A549 (cell line): Measurements from ENCODE around the gene PRR5L. TPM values are rescaled to one million over a fixed set of nuclear protein-coding genes. Genes with fewer than 3 reads are reported as not detected.

Source experiments
- ATAC-seq, 2 experiments: fragments of 200-7000 bp in 1 of 2; fragments of >200 bp in 1 of 2; cut with Nextera tagmentation in 1 of 2; cut with Tn5 transposase in 1 of 2; 3 replicates each; pipeline versions ENCODE4 v1.8.0 to v1.9.1; 2018 to 2020; ENCODE audit warnings: mild to moderate bottlenecking in 1 of 2, moderate library complexity in 1 of 2
- CTCF ChIA-PET: fragments of 300-600 bp; sonication (Branson Sonifier 250); formaldehyde crosslinking; extraction: SDS; loops from one replicate; lab custom pipeline; 2021; ENCODE audit warnings: antibody characterized with exemption, inconsistent platforms; lab: Yijun Ruan, JAX
- POLR2A ChIA-PET: fragments of 350-600 bp; formaldehyde crosslinking; extraction: SDS; loops from one replicate; lab custom pipeline; 2021; ENCODE audit warnings: antibody characterized with exemption, inconsistent platforms; lab: Yijun Ruan, JAX
- DNase-seq, 2 experiments: peaks; one replicate each; pipeline versions ENCODE4 v3.0.0 to v3.0.0-alpha.2; 2011 to 2016; ENCODE audit warnings: low read depth in 1 of 2, low spot score in 1 of 2
- FAIRE-seq: peaks from 2 replicates; lab custom pipeline; 2011; peaks lifted over from hg19 to GRCh38; lab: Jason Lieb, UNC
- H3K27ac ChIP-seq, 2 experiments: fragments of >200 bp; sonication (Bioruptor Twin); formaldehyde crosslinking; 3 replicates each; pipeline ENCODE4 v1.5.1; 2016 to 2017
- H3K4me1 ChIP-seq: fragments of >200 bp; sonication (Bioruptor Twin); formaldehyde crosslinking; 3 replicates; pipeline ENCODE4 v1.6.1; 2016
- H3K4me2 ChIP-seq: fragments of >200 bp; sonication (Bioruptor Twin); formaldehyde crosslinking; 3 replicates; pipeline ENCODE4 v1.6.1; 2016
- H3K4me3 ChIP-seq: fragments of >200 bp; sonication (Bioruptor Twin); formaldehyde crosslinking; 3 replicates; pipeline ENCODE4 v1.5.1; 2016
- H3K9me3 ChIP-seq: fragments of >200 bp; sonication (Bioruptor Twin); formaldehyde crosslinking; 3 replicates; pipeline ENCODE4 v1.6.1; 2016
- CBX2 ChIP-seq: fragments of 200-600 bp; sonication (generic); IDR thresholded peaks from 2 replicates; pipeline ENCODE4 v1.6.1; 2016; ENCODE audit warnings: low read depth, mild to moderate bottlenecking, borderline replicate concordance
- CBX8 ChIP-seq: fragments of 200-600 bp; sonication (generic); IDR thresholded peaks from 2 replicates; pipeline ENCODE4 v1.6.1; 2016
- CHD2 ChIP-seq: fragments of 150-350 bp; IDR thresholded peaks from 2 replicates; pipeline ENCODE4 v1.6.1; 2014; ENCODE audit warnings: low read length; ENCODE audit not compliant: partially characterized antibody
- CHD4 ChIP-seq: fragments of 200-600 bp; sonication (generic); IDR thresholded peaks from 2 replicates; pipeline ENCODE4 v1.6.1; 2016; ENCODE audit warnings: antibody characterized with exemption, mild to moderate bottlenecking, borderline replicate concordance
- ESRRA ChIP-seq: fragments of 150-350 bp; IDR thresholded peaks from 2 replicates; pipeline ENCODE4 v1.6.1; 2014; ENCODE audit warnings: mild to moderate bottlenecking, low read length, borderline replicate concordance
- FOSB ChIP-seq: fragments of 250-450 bp; sonication (Bioruptor Pico); IDR thresholded peaks from 2 replicates; pipeline ENCODE4 v1.5.0; 2020; ENCODE audit warnings: mild to moderate bottlenecking, moderate library complexity
- FOXS1 ChIP-seq: fragments of 250-450 bp; sonication (Bioruptor Pico); IDR thresholded peaks from 2 replicates; pipeline ENCODE4 v1.5.0; 2020; ENCODE audit warnings: mild to moderate bottlenecking, moderate library complexity
- HDAC2 ChIP-seq: fragments of 200-600 bp; sonication (generic); IDR thresholded peaks from 2 replicates; pipeline ENCODE4 v1.6.1; 2016
- MAZ ChIP-seq: fragments of 150-350 bp; IDR thresholded peaks from 2 replicates; pipeline ENCODE4 v1.6.1; 2014; ENCODE audit warnings: antibody characterized with exemption, low read depth, low read length, borderline replicate concordance
- MYC ChIP-seq: IDR thresholded peaks from 2 replicates; pipeline ENCODE4 v1.6.1; 2012; ENCODE audit warnings: mild to moderate bottlenecking, inconsistent platforms, low read length, improper control_type of control experiment, borderline replicate concordance
- RARB ChIP-seq: fragments of 250-450 bp; sonication (Bioruptor Pico); IDR thresholded peaks from 2 replicates; pipeline ENCODE4 v1.8.0; 2021; ENCODE audit warnings: mild to moderate bottlenecking, moderate library complexity
- RFX5 ChIP-seq: fragments of 450-650 bp; IDR thresholded peaks from 2 replicates; pipeline ENCODE4 v1.7.1; 2014; ENCODE audit warnings: antibody characterized with exemption, mild to moderate bottlenecking, moderate library complexity
- ZC3H11A ChIP-seq: fragments of 450-650 bp; IDR thresholded peaks from 2 replicates; pipeline ENCODE4 v1.6.1; 2014; ENCODE audit warnings: antibody characterized with exemption, mild to moderate bottlenecking
- ZFP36 ChIP-seq: fragments of 450-650 bp; IDR thresholded peaks from 2 replicates; pipeline ENCODE4 v1.6.1; 2014; ENCODE audit warnings: borderline replicate concordance; ENCODE audit not compliant: partially characterized antibody
- ZNF302 ChIP-seq: fragments of 250-450 bp; sonication (Bioruptor Pico); IDR thresholded peaks from 2 replicates; pipeline ENCODE4 v1.9.0; 2021; ENCODE audit warnings: inconsistent platforms, mild to moderate bottlenecking, moderate library complexity
- WGBS: methylation state at CpG from one replicate; pipeline ENCODE4 v1.1.6; 2017; ENCODE audit errors: missing lambda C conversion rate; 5-methylcytosine and 5-hydroxymethylcytosine counted together
- polyA plus RNA-seq, 4 experiments: library from polyadenylated mRNA; depleted of rRNA in 3 of 4; stranded (reverse); fragments of >200 nt; fragmentation: RNase III in 1 of 4; extraction: RNeasy Plus Mini Kit Qiagen cat#74134 plus additional on column Dnase treatment in 1 of 4; gene quantifications; 2 replicates in 3 of 4; 3 replicates in 1 of 4; pipeline ENCODE4 v1.2.3, GENCODE V29; 2011 to 2017
- TF ChIP-seq, protein P1 (sequence below): fragments of 200-600 bp; sonication (generic); IDR thresholded peaks from 2 replicates; pipeline ENCODE4 v1.6.1; 2016; ENCODE audit warnings: antibody characterized with exemption, mild to moderate bottlenecking, moderate library complexity
- TF ChIP-seq, protein P2 (sequence below): fragments of 250-450 bp; sonication (Bioruptor Pico); IDR thresholded peaks from 2 replicates; pipeline ENCODE4 v1.5.0; 2021; ENCODE audit warnings: mild to moderate bottlenecking, moderate library complexity, borderline replicate concordance
- TF ChIP-seq, protein P3 (sequence below): fragments of >200 bp; sonication (Bioruptor Twin); formaldehyde crosslinking; IDR thresholded peaks from 3 replicates; pipeline ENCODE4 v1.5.1; 2016
- TF ChIP-seq, protein P4 (sequence below): IDR thresholded peaks from 2 replicates; pipeline ENCODE4 v1.6.1; 2012
- TF ChIP-seq, protein P5 (sequence below): fragments of >200 bp; sonication (Bioruptor Twin); formaldehyde crosslinking; IDR thresholded peaks from 2 replicates; pipeline ENCODE4 v1.6.1; 2016
- TF ChIP-seq, protein P6 (sequence below): fragments of 250-450 bp; sonication (Bioruptor Pico); IDR thresholded peaks from 2 replicates; pipeline ENCODE4 v1.5.0; 2020; ENCODE audit warnings: low read depth, mild to moderate bottlenecking, moderate library complexity

The PRR5L gene
- polyA plus RNA-seq, 2 of the 4 experiments (the other 2 are of a cell fraction), result 6.9 to 12.1 TPM

DNA sequence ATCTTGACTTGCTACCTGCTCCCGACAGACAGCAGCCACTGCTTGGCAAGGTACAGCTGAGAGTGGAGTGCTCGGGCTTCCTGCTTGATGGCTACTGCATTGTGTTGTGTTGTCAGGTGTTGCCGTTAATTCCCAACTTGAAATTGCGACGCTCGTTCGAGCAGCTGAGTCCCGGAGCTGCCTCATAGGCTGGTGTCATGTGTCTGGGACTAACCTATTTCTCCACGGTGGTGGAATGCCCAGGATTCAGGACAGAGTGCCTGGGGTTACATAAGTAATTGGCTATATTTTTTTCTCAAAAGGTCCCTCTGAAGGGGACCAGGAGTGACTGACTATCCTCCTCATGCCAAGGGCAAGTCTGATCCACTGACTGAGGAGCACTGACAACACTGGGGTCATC, 25.4 kb upstream of the PRR5L start:
- no peaks in the 10 kb centered on the region for H3K9me3 ChIP-seq
- FAIRE-seq (no peak), ATAC-seq (no peak), DNase-seq (no peak)
- no peak overlapping the region for H3K4me2 ChIP-seq
- CTCF ChIA-PET, result interaction anchor here (1.0 to 8.6 kb wide), 5 partner anchors 11 to 807 kb away, joined by 3 to 94 read pairs (median 4); no protein-coding TSS in a partner anchor
- WGBS, result 83% methylated on average over 9 of the region's 9 CpGs
- TF ChIP-seq CBX2 (no peak), FOSB (CRISPR knock-in tag) (no peak)
- no peak overlapping the region for H3K4me3 ChIP-seq
- no peak overlapping the region for H3K27ac ChIP-seq
- H3K4me1 ChIP-seq, result no peaks in the 10 kb centered on the region
- POLR2A ChIA-PET, result no interaction called here

DNA sequence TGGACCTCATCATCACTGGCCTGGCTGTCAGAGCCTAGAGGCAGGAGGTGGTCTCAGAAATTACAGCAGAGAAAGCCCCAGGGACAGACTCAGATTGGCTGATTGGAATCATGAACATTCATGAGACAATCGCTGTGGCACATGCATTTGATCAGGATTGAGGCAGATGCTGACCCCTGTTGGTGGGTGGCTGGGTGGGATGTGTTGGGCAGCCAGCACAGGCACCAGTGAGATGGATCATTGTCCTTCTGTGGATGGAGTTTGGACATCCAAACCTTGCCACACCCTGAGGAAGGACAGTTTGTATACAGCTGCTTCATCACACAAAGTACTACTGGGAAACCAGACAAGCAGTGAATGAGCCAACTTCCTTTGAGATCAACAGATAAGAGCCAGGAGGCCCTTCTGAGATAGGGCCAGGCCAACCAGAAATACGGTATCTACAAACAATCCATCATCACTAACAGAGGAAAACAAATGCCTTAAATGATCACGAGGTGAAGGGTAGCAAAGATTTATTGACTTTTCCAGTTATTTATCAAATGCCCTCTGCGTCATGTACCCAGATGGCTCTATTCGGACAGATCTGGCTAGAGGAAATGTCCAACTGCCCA, 24.2 kb upstream of the PRR5L start:
- ATAC-seq (no peak), FAIRE-seq (no peak), DNase-seq (no peak)
- Histone ChIP-seq H3K4me2 (no peak overlapping the region), H3K9me3 (no peaks in the 10 kb centered on the region), H3K4me1 (no peaks in the 10 kb centered on the region), H3K27ac (no peak overlapping the region), H3K4me3 (no peak overlapping the region)
- 86% methylated on average over 5 of the region's 5 CpGs for WGBS
- TF ChIP-seq, protein P1, sequence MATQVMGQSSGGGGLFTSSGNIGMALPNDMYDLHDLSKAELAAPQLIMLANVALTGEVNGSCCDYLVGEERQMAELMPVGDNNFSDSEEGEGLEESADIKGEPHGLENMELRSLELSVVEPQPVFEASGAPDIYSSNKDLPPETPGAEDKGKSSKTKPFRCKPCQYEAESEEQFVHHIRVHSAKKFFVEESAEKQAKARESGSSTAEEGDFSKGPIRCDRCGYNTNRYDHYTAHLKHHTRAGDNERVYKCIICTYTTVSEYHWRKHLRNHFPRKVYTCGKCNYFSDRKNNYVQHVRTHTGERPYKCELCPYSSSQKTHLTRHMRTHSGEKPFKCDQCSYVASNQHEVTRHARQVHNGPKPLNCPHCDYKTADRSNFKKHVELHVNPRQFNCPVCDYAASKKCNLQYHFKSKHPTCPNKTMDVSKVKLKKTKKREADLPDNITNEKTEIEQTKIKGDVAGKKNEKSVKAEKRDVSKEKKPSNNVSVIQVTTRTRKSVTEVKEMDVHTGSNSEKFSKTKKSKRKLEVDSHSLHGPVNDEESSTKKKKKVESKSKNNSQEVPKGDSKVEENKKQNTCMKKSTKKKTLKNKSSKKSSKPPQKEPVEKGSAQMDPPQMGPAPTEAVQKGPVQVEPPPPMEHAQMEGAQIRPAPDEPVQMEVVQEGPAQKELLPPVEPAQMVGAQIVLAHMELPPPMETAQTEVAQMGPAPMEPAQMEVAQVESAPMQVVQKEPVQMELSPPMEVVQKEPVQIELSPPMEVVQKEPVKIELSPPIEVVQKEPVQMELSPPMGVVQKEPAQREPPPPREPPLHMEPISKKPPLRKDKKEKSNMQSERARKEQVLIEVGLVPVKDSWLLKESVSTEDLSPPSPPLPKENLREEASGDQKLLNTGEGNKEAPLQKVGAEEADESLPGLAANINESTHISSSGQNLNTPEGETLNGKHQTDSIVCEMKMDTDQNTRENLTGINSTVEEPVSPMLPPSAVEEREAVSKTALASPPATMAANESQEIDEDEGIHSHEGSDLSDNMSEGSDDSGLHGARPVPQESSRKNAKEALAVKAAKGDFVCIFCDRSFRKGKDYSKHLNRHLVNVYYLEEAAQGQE, result no peak
- no peak for TF ChIP-seq RARB
- no peak for TF ChIP-seq ZNF302 (CRISPR knock-in tag)
- TF ChIP-seq ZC3H11A, result no peak
- TF ChIP-seq ESRRA, result no peak
- TF ChIP-seq, protein P2, sequence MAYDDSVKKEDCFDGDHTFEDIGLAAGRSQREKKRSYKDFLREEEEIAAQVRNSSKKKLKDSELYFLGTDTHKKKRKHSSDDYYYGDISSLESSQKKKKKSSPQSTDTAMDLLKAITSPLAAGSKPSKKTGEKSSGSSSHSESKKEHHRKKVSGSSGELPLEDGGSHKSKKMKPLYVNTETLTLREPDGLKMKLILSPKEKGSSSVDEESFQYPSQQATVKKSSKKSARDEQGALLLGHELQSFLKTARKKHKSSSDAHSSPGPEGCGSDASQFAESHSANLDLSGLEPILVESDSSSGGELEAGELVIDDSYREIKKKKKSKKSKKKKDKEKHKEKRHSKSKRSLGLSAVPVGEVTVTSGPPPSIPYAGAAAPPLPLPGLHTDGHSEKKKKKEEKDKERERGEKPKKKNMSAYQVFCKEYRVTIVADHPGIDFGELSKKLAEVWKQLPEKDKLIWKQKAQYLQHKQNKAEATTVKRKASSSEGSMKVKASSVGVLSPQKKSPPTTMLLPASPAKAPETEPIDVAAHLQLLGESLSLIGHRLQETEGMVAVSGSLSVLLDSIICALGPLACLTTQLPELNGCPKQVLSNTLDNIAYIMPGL, result no peak
- TF ChIP-seq, protein P3, sequence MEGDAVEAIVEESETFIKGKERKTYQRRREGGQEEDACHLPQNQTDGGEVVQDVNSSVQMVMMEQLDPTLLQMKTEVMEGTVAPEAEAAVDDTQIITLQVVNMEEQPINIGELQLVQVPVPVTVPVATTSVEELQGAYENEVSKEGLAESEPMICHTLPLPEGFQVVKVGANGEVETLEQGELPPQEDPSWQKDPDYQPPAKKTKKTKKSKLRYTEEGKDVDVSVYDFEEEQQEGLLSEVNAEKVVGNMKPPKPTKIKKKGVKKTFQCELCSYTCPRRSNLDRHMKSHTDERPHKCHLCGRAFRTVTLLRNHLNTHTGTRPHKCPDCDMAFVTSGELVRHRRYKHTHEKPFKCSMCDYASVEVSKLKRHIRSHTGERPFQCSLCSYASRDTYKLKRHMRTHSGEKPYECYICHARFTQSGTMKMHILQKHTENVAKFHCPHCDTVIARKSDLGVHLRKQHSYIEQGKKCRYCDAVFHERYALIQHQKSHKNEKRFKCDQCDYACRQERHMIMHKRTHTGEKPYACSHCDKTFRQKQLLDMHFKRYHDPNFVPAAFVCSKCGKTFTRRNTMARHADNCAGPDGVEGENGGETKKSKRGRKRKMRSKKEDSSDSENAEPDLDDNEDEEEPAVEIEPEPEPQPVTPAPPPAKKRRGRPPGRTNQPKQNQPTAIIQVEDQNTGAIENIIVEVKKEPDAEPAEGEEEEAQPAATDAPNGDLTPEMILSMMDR, result no peak
- no peak for TF ChIP-seq MYC
- no peak for TF ChIP-seq CHD4
- TF ChIP-seq, protein P4, sequence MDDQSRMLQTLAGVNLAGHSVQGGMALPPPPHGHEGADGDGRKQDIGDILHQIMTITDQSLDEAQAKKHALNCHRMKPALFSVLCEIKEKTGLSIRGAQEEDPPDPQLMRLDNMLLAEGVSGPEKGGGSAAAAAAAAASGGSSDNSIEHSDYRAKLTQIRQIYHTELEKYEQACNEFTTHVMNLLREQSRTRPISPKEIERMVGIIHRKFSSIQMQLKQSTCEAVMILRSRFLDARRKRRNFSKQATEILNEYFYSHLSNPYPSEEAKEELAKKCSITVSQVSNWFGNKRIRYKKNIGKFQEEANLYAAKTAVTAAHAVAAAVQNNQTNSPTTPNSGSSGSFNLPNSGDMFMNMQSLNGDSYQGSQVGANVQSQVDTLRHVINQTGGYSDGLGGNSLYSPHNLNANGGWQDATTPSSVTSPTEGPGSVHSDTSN, result no peak
- TF ChIP-seq CBX8, result no peak
- TF ChIP-seq ZFP36, result no peak
- no peak for TF ChIP-seq HDAC2
- TF ChIP-seq MAZ, result no peak
- no peak for TF ChIP-seq RFX5
- TF ChIP-seq, protein P5, sequence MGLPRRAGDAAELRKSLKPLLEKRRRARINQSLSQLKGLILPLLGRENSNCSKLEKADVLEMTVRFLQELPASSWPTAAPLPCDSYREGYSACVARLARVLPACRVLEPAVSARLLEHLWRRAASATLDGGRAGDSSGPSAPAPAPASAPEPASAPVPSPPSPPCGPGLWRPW, result no peak
- no peak for TF ChIP-seq FOXS1
- TF ChIP-seq, protein P6, sequence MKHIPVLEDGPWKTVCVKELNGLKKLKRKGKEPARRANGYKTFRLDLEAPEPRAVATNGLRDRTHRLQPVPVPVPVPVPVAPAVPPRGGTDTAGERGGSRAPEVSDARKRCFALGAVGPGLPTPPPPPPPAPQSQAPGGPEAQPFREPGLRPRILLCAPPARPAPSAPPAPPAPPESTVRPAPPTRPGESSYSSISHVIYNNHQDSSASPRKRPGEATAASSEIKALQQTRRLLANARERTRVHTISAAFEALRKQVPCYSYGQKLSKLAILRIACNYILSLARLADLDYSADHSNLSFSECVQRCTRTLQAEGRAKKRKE (CRISPR knock-in tag), result no peak
- no peak for TF ChIP-seq CHD2
- ChIA-PET POLR2A (no interaction called here), CTCF (interaction anchor here (1.0 to 8.6 kb wide), 5 partner anchors 9 to 656 kb away, joined by 3 to 94 read pairs (median 5); no protein-coding TSS in a partner anchor)
